ENCODE measurements around the gene HECTD2.
A peak's percentile ranks its signal among the peaks of the same experiment; 100 is the strongest.

HECTD2 gene

GRCh38 chr10:91411621-91412020 is 1.5 kb downstream of the HECTD2 start:
- H3K9ac ChIP-seq: no peak overlapping the region
- H3K4me2 ChIP-seq: 0 out of 2 replicates have a peak overlapping the region, but pooled peaks have one; percentile 76
- H3K9me3 ChIP-seq: no peaks in the 10 kb centered on the region
- no peak overlapping the region for H3K4me3 ChIP-seq
- peaks cover 23% of the 10 kb centered on the region for H3K4me1 ChIP-seq
- no peaks in the 10 kb centered on the region for H3K36me3 ChIP-seq
- TF ChIP-seq Cebpa-rat (IDR thresholded peaks at IDR 0.05): no peak
- no peaks in the 10 kb centered on the region for H3K27me3 ChIP-seq
- no peak overlapping the region for H3K27ac ChIP-seq
- H4K20me1 ChIP-seq: no peaks in the 10 kb centered on the region

DNA sequence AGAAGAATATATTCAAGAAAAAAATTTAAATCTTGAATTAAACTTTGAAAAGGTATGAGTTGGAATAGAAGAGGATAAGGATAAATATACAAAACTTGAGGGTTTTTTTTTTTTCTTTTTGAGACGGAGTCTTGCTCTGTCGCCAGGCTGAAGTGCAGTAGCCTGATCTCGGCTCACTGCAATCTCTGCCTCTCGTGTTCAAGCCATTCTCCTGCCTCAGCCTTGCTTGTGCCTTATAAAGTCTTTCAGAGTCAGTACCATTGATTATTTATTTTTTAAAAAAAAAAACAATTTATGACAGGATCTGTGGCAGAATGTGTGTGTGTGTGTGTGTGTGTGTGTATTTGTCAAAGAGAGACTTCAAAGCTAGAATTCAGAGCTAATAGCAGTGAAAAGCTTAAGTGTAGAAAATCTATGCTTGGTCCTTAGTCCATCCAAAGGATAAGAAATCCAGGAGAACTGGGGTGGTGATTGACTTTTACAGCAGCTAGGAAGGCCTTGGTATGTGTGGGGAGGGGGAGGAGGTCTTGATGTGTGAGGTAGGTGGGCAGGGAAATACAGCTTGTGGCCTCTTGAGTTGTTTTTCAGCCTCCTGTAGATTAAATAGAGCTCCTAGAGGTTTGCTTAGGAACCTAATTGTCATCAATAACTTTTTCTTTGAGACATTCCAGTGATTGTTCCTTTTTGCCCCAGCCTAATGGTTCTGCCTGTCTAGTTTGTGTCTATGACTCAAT is 2.4 kb downstream of the HECTD2 start:
- TF ChIP-seq Cebpa-rat (IDR thresholded peaks at IDR 0.05): no peak
- no peaks in the 10 kb centered on the region for H3K36me3 ChIP-seq
- H3K4me2 ChIP-seq: no peak overlapping the region
- no peak overlapping the region for H3K4me3 ChIP-seq
- H3K27ac ChIP-seq: no peak overlapping the region
- no peaks in the 10 kb centered on the region for H3K27me3 ChIP-seq
- no peak overlapping the region for H3K9ac ChIP-seq
- no peaks in the 10 kb centered on the region for H3K9me3 ChIP-seq
- peaks cover 23% of the 10 kb centered on the region for H3K4me1 ChIP-seq
- H4K20me1 ChIP-seq: no peaks in the 10 kb centered on the region

- H3K36me3 ChIP-seq: no peaks in the 10 kb centered on the region
- no peak overlapping the region for H3K4me2 ChIP-seq
- no peaks in the 10 kb centered on the region for H4K20me1 ChIP-seq
- no peak overlapping the region for H3K9ac ChIP-seq
- H3K9me3 ChIP-seq: no peaks in the 10 kb centered on the region
- H3K27ac ChIP-seq: no peak overlapping the region
- H3K4me3 ChIP-seq: no peak overlapping the region
- TF ChIP-seq Cebpa-rat (IDR thresholded peaks at IDR 0.05): no peak
- H3K27me3 ChIP-seq: no peaks in the 10 kb centered on the region
- peaks cover 16% of the 10 kb centered on the region; the same call in 1 of the 2 replicates for H3K4me1 ChIP-seq
These were observed 5.7 kb downstream of the HECTD2 start for GRCh38 chr10:91415816-91416215.

DNA sequence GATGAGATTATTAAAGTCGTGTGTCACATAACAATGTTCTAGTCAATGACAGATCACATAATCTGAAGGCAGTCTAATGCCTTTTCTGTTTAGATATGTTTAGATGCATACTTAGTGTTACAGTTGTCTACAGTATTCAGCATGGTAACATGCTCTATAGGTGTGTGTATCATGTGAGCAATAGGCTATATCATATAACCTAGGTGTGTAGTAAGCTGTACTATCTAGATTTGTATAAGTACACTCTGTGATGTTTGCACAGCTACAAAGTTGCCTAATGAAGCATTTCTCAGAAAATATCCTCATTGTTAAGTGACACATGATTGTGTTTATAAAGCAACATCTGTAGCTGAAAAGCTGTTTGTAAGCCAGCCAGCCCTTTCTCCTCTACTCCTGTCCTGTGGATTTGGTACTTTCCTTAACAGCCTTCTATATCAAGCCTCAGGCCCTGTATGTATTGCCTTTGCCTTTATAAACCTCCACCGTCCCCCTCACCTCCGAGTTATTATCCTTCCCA is 6.3 kb downstream of the HECTD2 start:
- no peak for TF ChIP-seq Cebpa-rat (IDR thresholded peaks at IDR 0.05)
- H3K27ac ChIP-seq: no peak overlapping the region

GRCh38 chr10:91418416-91418815 is 8.3 kb downstream of the HECTD2 start:
- H3K4me3 ChIP-seq: no peak overlapping the region
- no peaks in the 10 kb centered on the region for H4K20me1 ChIP-seq
- no peak overlapping the region for H3K9ac ChIP-seq
- H3K4me1 ChIP-seq: peaks cover 8% of the 10 kb centered on the region; the same call in 1 of the 2 replicates
- H3K36me3 ChIP-seq: no peaks in the 10 kb centered on the region
- no peaks in the 10 kb centered on the region for H3K9me3 ChIP-seq
- no peaks in the 10 kb centered on the region for H3K27me3 ChIP-seq
- H3K27ac ChIP-seq: no peak overlapping the region
- H3K4me2 ChIP-seq: no peak overlapping the region
- no peak for TF ChIP-seq Cebpa-rat (IDR thresholded peaks at IDR 0.05)

More for the DNA sequence above, 6.3 kb downstream of the HECTD2 start:
- H3K4me2 ChIP-seq: no peak overlapping the region
- no peaks in the 10 kb centered on the region for H3K9me3 ChIP-seq
- H3K36me3 ChIP-seq: no peaks in the 10 kb centered on the region
- peaks cover 10% of the 10 kb centered on the region; the same call in 1 of the 2 replicates for H3K4me1 ChIP-seq
- no peaks in the 10 kb centered on the region for H3K27me3 ChIP-seq
- no peaks in the 10 kb centered on the region for H4K20me1 ChIP-seq
- no peak overlapping the region for H3K4me3 ChIP-seq
- H3K9ac ChIP-seq: no peak overlapping the region

DNA sequence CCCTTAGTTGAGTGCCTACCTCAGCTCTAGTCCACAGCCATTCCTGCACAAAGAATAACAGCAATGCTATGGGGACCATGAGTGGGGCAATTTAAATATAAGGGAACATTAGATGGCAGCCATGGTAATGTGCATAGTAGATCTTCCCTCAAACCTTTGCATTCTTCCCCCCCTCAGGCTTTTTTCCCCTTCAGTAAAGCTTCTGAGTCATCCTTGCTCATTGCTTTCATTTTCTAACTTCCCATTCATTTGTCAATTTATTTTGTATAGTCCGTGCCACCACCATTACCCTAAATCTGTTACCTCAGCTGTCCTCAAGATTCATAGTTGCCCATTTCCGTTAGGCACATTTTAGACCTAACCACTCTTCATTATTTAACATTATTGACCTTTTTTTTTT is 10.7 kb downstream of the HECTD2 start:
- Histone ChIP-seq H4K20me1 (no peaks in the 10 kb centered on the region), H3K4me3 (no peak overlapping the region), H3K4me2 (no peak overlapping the region), H3K4me1 (peaks cover 2% of the 10 kb centered on the region; the same call in 1 of the 2 replicates), H3K9me3 (no peaks in the 10 kb centered on the region), H3K36me3 (no peaks in the 10 kb centered on the region), H3K27ac (no peak overlapping the region), H3K9ac (no peak overlapping the region), H3K27me3 (no peaks in the 10 kb centered on the region)
- no peak for TF ChIP-seq Cebpa-rat (IDR thresholded peaks at IDR 0.05)

- Histone ChIP-seq H3K36me3 (no peaks in the 10 kb centered on the region), H3K4me1 (no peaks in the 10 kb centered on the region), H3K4me3 (no peak overlapping the region), H3K4me2 (no peak overlapping the region), H4K20me1 (no peaks in the 10 kb centered on the region), H3K9ac (no peak overlapping the region), H3K27me3 (no peaks in the 10 kb centered on the region), H3K27ac (no peak overlapping the region), H3K9me3 (no peaks in the 10 kb centered on the region)
- TF ChIP-seq Cebpa-rat (IDR thresholded peaks at IDR 0.05): no peak
These were observed 12.8 kb downstream of the HECTD2 start for GRCh38 chr10:91422915-91423314.

GRCh38 chr10:91424016-91424415 is 13.9 kb downstream of the HECTD2 start:
- H3K4me1 ChIP-seq: no peaks in the 10 kb centered on the region
- H3K36me3 ChIP-seq: no peaks in the 10 kb centered on the region
- TF ChIP-seq Cebpa-rat (IDR thresholded peaks at IDR 0.05): no peak
- no peak overlapping the region for H3K4me2 ChIP-seq
- no peaks in the 10 kb centered on the region for H4K20me1 ChIP-seq
- H3K27me3 ChIP-seq: no peaks in the 10 kb centered on the region
- no peak overlapping the region for H3K4me3 ChIP-seq
- H3K9ac ChIP-seq: no peak overlapping the region
- H3K27ac ChIP-seq: no peak overlapping the region
- no peaks in the 10 kb centered on the region for H3K9me3 ChIP-seq

DNA sequence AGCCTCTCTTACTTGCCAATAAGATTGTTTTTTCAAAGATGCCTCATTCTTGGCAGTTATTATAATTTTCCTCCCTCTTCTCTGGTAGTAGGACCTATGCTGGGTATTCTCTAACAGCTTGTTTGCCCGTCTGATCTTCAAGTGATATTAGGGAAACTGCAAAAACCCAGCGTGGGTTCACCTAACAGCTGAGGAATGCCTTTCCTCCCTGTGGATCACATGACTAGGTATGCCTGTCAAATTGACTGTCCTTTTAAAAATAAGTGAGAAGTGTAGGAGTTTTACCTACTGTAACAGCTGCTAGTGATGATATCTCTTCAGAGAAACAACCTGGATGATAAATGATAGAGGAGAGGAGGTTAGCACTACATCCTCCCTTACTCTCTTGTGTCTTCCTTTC is 22.0 kb downstream of the HECTD2 start:
- no peak for TF ChIP-seq Cebpa-rat (IDR thresholded peaks at IDR 0.05)
- H3K27ac ChIP-seq: no peak overlapping the region
- H3K36me3 ChIP-seq: no peaks in the 10 kb centered on the region; the same call in 1 of the 2 replicates

GRCh38 chr10:91433620-91434019 is 23.5 kb downstream of the HECTD2 start:
- H3K4me3 ChIP-seq: no peak overlapping the region
- H3K4me2 ChIP-seq: no peak overlapping the region
- no peak for TF ChIP-seq Cebpa-rat (IDR thresholded peaks at IDR 0.05)
- no peak overlapping the region for H3K27ac ChIP-seq
- H3K27me3 ChIP-seq: no peaks in the 10 kb centered on the region
- H3K9me3 ChIP-seq: peaks cover 7% of the 10 kb centered on the region; the same call in 1 of the 2 replicates
- no peaks in the 10 kb centered on the region for H3K4me1 ChIP-seq
- no peak overlapping the region for H3K9ac ChIP-seq
- peaks cover 7% of the 10 kb centered on the region for H3K36me3 ChIP-seq
- no peaks in the 10 kb centered on the region for H4K20me1 ChIP-seq

More for the DNA sequence above, 22.0 kb downstream of the HECTD2 start:
- H3K27me3 ChIP-seq: no peaks in the 10 kb centered on the region
- H3K4me3 ChIP-seq: no peak overlapping the region
- H3K4me1 ChIP-seq: no peaks in the 10 kb centered on the region
- no peaks in the 10 kb centered on the region for H3K9me3 ChIP-seq
- no peaks in the 10 kb centered on the region for H4K20me1 ChIP-seq
- no peak overlapping the region for H3K9ac ChIP-seq
- no peak overlapping the region for H3K4me2 ChIP-seq
